Kidney (tissue), 14 donors: Measurements from ENCODE around the gene DSCAM. TPM values are rescaled to one million over a fixed set of nuclear protein-coding genes. Genes with fewer than 3 reads are reported as not detected.

Experiments
- DNase-seq, 5 donors: peaks; one replicate each; pipeline ENCODE4 v3.0.0-alpha.2; 2013 to 2020
- FAIRE-seq: peaks from 2 replicates; lab custom pipeline; 2012; peaks lifted over from hg19 to GRCh38; lab: Jason Lieb, UNC
- H3K27ac ChIP-seq, 2 donors: one replicate each; pipeline ENCODE4 v1.7.0; 2013; ENCODE audit warnings: low read depth in 2 of 2, low read length in 2 of 2, inconsistent platforms in 1 of 2
- H3K27me3 ChIP-seq: one replicate; pipeline ENCODE4 v1.7.1; 2013; ENCODE audit warnings: low read length, inconsistent platforms; ENCODE audit not compliant: control insufficient read depth, insufficient read depth
- H3K36me3 ChIP-seq, 3 donors: one replicate each; pipeline versions ENCODE4 v1.7.0 to v1.7.1; 2013; ENCODE audit warnings: low read length in 3 of 3, control low read depth in 1 of 3, inconsistent platforms in 1 of 3; ENCODE audit not compliant: insufficient read depth in 3 of 3, control insufficient read depth in 2 of 3
- H3K4me1 ChIP-seq, 3 donors: one replicate each; pipeline versions ENCODE4 v1.7.0 to v1.7.1; 2013; ENCODE audit warnings: low read length in 3 of 3, inconsistent platforms in 1 of 3, low read depth in 1 of 3; ENCODE audit not compliant: control insufficient read depth in 2 of 3, insufficient read depth in 2 of 3
- H3K4me3 ChIP-seq, 3 donors: one replicate each; pipeline versions ENCODE4 v1.7.0 to v1.8.1; 2013; ENCODE audit warnings: low read length in 3 of 3, control low read depth in 1 of 3, inconsistent platforms in 1 of 3
- H3K9ac ChIP-seq, 3 donors: one replicate each; pipeline versions ENCODE4 v1.7.0 to v1.7.1; 2013; ENCODE audit warnings: low read length in 3 of 3, control low read depth in 1 of 3, inconsistent platforms in 1 of 3
- H3K9me3 ChIP-seq, 3 donors: one replicate each; pipeline versions ENCODE4 v1.7.0 to v1.7.1; 2013; ENCODE audit warnings: low read length in 3 of 3, control low read depth in 1 of 3, inconsistent platforms in 1 of 3; ENCODE audit not compliant: control insufficient read depth in 2 of 3, insufficient read depth in 1 of 3
- intact Hi-C: fragments of 100-400 bp; cut with DNase I; formaldehyde crosslinking; loops from one replicate; pipeline ENCODE4 v1.11.1; 2022
- polyA plus RNA-seq: library from polyadenylated mRNA; stranded (reverse); fragments of 350-450 nt; fragmentation: Illumina TruSeq; extraction: RNeasy Lipid Tissue Mini Kit (QIAGEN cat#74804); gene quantifications from one replicate; pipeline ENCODE4 v1.2.3, GENCODE V29; 2014; ENCODE audit warnings: low read depth, low replicate concordance; ENCODE audit not compliant: insufficient read depth
- total RNA-seq: library from RNA; stranded (reverse); fragmentation: NEBNext Ultra II Directional; extraction: Animal tissue kit (Norgen Biotek cat#: 25700); gene quantifications from one replicate; pipeline ENCODE4 v1.2.1, GENCODE V29; 2021
- TF ChIP-seq, protein P1 (sequence below): IDR thresholded peaks from 3 replicates; pipeline ENCODE4 v1.5.1; 2012; ENCODE audit warnings: mild to moderate bottlenecking, moderate library complexity, borderline replicate concordance; ENCODE audit not compliant: insufficient read depth; ENCODE audit errors: extremely low read depth
- donor health status: control.
- donor health status: control.
- donor health status: control.
- donor health status: control.
- donor health status: control.
- donor health status: DM: yes; HTN: yes; CAD: no.
- donor health status: Normal renal cell carcinoma (clear cell type).

Gene DSCAM
- total and polyA plus RNA-seq, 2 donors from 2014 or later: not detected

DNA sequence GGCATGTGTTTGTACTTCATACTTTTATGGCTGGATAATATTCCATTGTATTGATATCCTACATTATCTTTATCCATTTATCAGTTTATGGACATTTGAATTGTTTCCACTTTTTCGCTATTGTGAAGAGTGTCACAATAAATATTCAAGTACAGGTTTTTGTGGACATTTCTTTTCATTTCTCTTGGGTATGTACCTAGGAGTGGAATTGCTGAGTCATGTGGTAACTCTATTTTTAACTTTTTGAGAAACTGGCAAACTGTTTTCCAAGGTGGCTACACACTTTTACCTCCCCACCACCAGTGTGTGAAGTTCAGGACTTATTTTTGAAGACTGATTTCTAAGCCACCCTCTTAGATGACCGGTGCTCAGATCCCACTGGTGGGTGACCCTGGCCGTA lies 39.0 kb upstream of the DSCAM start:
- no peak for FAIRE-seq
- TF ChIP-seq, protein P1, sequence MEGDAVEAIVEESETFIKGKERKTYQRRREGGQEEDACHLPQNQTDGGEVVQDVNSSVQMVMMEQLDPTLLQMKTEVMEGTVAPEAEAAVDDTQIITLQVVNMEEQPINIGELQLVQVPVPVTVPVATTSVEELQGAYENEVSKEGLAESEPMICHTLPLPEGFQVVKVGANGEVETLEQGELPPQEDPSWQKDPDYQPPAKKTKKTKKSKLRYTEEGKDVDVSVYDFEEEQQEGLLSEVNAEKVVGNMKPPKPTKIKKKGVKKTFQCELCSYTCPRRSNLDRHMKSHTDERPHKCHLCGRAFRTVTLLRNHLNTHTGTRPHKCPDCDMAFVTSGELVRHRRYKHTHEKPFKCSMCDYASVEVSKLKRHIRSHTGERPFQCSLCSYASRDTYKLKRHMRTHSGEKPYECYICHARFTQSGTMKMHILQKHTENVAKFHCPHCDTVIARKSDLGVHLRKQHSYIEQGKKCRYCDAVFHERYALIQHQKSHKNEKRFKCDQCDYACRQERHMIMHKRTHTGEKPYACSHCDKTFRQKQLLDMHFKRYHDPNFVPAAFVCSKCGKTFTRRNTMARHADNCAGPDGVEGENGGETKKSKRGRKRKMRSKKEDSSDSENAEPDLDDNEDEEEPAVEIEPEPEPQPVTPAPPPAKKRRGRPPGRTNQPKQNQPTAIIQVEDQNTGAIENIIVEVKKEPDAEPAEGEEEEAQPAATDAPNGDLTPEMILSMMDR: no peak

DNA sequence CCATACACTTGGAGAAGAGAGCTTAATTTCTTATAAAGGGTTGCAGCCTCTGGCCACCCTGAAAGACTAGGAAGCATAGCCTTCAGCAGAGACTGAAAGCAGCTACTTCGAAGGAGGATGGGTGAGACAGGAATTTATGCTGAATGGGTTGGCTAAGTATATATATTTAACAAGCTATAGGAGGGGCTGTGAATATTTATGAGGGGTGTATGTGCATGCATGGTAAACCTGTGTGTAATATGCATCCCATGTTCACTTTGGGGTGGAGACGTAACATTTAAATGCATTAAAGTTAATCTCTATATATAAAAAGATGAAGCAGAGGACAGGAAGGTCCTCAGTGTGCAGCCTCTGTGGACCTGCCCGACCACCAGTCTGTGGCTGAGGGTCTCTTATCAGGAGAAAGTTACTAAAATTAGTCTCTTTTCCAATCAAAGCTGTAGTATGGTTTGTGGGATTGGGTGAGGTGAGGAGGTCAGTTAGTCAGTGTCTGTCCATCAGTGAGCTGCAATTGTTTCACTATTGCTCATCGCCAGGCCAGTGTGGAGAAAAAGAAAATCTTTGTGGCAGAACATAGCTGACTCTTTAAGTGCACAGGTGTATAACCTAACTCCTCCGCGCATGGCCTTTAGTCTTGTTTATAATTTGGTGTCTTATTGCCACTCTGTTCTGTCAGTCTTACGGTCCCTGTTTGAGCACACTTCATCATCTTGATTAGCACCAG lies 35.4 kb upstream of the DSCAM start:
- Histone ChIP-seq H3K4me3 (no peak overlapping the region), H3K27ac (no peak overlapping the region), H3K9ac (no peak overlapping the region), H3K36me3 (no peaks in the 10 kb centered on the region), H3K4me1 (no peaks in the 10 kb centered on the region), H3K9me3 (no peaks in the 10 kb centered on the region), H3K27me3 (no peaks in the 10 kb centered on the region)
- intact Hi-C loops: no loop called here
- TF ChIP-seq, protein P1: no peak
- FAIRE-seq: no peak
- no peak for DNase-seq

More for the DNA sequence above, 39.0 kb upstream of the DSCAM start:
- no peaks in the 10 kb centered on the region for H3K36me3 ChIP-seq
- H3K9ac ChIP-seq: no peak overlapping the region
- intact Hi-C loops: no loop called here
- no peak overlapping the region for H3K27ac ChIP-seq
- no peaks in the 10 kb centered on the region for H3K9me3 ChIP-seq
- DNase-seq: no peak
- no peaks in the 10 kb centered on the region for H3K4me1 ChIP-seq
- no peaks in the 10 kb centered on the region for H3K27me3 ChIP-seq
- H3K4me3 ChIP-seq: no peak overlapping the region

DNA sequence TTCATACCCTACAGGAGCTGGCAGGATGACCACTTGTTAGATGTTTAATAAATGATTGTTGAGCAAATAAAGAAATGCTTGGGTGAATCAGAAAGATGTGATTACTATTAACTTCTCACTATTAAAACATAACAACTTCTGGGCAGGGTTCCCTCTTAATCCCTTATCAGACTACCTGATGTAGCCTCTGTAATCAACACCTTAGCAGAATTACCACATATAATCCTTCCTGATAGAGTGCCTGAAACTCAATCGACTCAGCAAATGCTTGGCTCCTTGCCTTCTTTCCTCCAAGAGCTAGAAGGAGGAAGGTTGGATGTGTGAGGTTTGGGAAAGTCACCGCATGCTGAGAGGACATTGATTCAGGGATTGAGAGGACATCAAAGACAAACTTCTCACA lies 34.8 kb upstream of the DSCAM start:
- no peaks in the 10 kb centered on the region for H3K36me3 ChIP-seq

More for the DNA sequence above, 34.8 kb upstream of the DSCAM start:
- Histone ChIP-seq H3K27me3 (no peaks in the 10 kb centered on the region), H3K9ac (no peak overlapping the region), H3K27ac (no peak overlapping the region), H3K4me1 (no peaks in the 10 kb centered on the region), H3K4me3 (no peak overlapping the region), H3K9me3 (no peaks in the 10 kb centered on the region)
- DNase-seq (no peak), FAIRE-seq (no peak)
- intact Hi-C loops: no loop called here
- TF ChIP-seq, protein P1: no peak
